MM.1S (cell line): ENCODE measurements around the gene WFDC13.

ENCODE experiments used
- EZH2phosphoT487 ChIP-seq: fragments of 300-600 bp; sonication (generic); IDR thresholded peaks from 2 replicates; pipeline ENCODE4 v1.6.1; 2018; ENCODE audit warnings: antibody characterized with exemption, low read length
- TF ChIP-seq, protein P1 (sequence below): fragments of 300-600 bp; sonication (generic); IDR thresholded peaks from 2 replicates; pipeline ENCODE4 v1.5.1; 2016; ENCODE audit warnings: antibody characterized with exemption, low read length, mixed read lengths

DNA sequence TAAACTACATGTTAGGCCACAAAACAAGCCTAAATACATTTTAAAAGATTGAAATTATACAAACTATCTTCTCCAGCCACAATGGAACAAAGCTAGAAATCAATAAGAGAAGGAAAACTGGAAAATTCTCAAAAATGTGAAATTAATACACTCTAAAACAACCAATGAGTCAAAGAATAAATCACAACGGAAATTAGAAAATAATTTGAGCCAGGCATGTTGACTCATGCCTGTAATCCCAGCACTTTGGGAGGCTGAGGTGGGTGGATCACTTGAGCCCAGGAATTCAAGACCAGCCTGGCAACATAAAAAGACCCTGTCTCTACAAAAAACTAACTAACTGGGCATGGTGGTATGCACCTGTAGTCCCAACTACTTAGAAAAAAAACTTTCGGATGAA lies 6.3 kb upstream of the WFDC13 start:
- TF ChIP-seq, protein P1, sequence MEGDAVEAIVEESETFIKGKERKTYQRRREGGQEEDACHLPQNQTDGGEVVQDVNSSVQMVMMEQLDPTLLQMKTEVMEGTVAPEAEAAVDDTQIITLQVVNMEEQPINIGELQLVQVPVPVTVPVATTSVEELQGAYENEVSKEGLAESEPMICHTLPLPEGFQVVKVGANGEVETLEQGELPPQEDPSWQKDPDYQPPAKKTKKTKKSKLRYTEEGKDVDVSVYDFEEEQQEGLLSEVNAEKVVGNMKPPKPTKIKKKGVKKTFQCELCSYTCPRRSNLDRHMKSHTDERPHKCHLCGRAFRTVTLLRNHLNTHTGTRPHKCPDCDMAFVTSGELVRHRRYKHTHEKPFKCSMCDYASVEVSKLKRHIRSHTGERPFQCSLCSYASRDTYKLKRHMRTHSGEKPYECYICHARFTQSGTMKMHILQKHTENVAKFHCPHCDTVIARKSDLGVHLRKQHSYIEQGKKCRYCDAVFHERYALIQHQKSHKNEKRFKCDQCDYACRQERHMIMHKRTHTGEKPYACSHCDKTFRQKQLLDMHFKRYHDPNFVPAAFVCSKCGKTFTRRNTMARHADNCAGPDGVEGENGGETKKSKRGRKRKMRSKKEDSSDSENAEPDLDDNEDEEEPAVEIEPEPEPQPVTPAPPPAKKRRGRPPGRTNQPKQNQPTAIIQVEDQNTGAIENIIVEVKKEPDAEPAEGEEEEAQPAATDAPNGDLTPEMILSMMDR, result no peak
- no peak for TF ChIP-seq EZH2phosphoT487
